HL-60 (cell line): Measurements from ENCODE around the gene TMEM63C.

Experiments
- DNase-seq, 2 experiments: peaks; one replicate each; pipeline ENCODE4 v3.0.0-alpha.2; 2010 to 2020; ENCODE audit warnings: low read depth in 1 of 2, low spot score in 1 of 2
- H3K27ac ChIP-seq: fragments of 250-450 bp; sonication (Bioruptor Pico); replicated peaks from 2 replicates; pipeline ENCODE4 v1.5.1; 2020; ENCODE audit warnings: mild to moderate bottlenecking, moderate library complexity
- H3K27me3 ChIP-seq: fragments of 250-450 bp; sonication (Bioruptor Pico); 2 replicates; pipeline ENCODE4 v1.5.1; 2021; ENCODE audit warnings: mild to moderate bottlenecking, moderate library complexity; ENCODE audit not compliant: insufficient read depth, poor library complexity, severe bottlenecking
- H3K4me3 ChIP-seq: replicated peaks from 2 replicates; pipeline ENCODE4 v1.5.1; 2011; ENCODE audit warnings: mild to moderate bottlenecking, control low read depth, low read length; ENCODE audit not compliant: insufficient read depth
- CTCF ChIP-seq: IDR thresholded peaks from one replicate; pipeline ENCODE4 v1.5.1; 2011; ENCODE audit warnings: low read length, control low read depth, inconsistent platforms; ENCODE audit not compliant: insufficient read depth
- GABPA ChIP-seq: IDR thresholded peaks from 2 replicates; pipeline ENCODE4 v1.6.1; 2012; ENCODE audit warnings: low read depth
- POLR2AphosphoS5 ChIP-seq: IDR thresholded peaks from 2 replicates; pipeline ENCODE4 v1.6.1; 2012; ENCODE audit warnings: low read depth
- REST ChIP-seq: IDR thresholded peaks from 2 replicates; pipeline ENCODE4 v1.6.1; 2012; ENCODE audit warnings: low read depth; ENCODE audit not compliant: insufficient replicate concordance
- SPI1 ChIP-seq: IDR thresholded peaks from 2 replicates; pipeline ENCODE4 v1.6.1; 2012; ENCODE audit warnings: low read depth, mild to moderate bottlenecking, borderline replicate concordance

The TMEM63C gene

GRCh38 chr14:77153802-77154201, 27.8 kb upstream of the TMEM63C start:
- H3K4me3 ChIP-seq = no peak overlapping the region
- no peak for DNase-seq
- no peak overlapping the region for H3K27ac ChIP-seq
- no peaks in the 10 kb centered on the region for H3K27me3 ChIP-seq
- TF ChIP-seq POLR2AphosphoS5 (no peak), SPI1 (no peak), CTCF (no peak), GABPA (no peak), REST (no peak)

- DNase-seq = no peak
- Histone ChIP-seq H3K27ac (no peak overlapping the region), H3K4me3 (no peak overlapping the region), H3K27me3 (no peaks in the 10 kb centered on the region)
- TF ChIP-seq CTCF = no peak
- no peak for TF ChIP-seq SPI1
- TF ChIP-seq POLR2AphosphoS5 = no peak
- TF ChIP-seq GABPA = no peak
- TF ChIP-seq REST = no peak
Measured at GRCh38 chr14:77154421-77154820, 27.2 kb upstream of the TMEM63C start.

GRCh38 chr14:77155083-77155482, 26.5 kb upstream of the TMEM63C start:
- no peak for DNase-seq
- Histone ChIP-seq H3K27ac (no peak overlapping the region), H3K4me3 (no peak overlapping the region), H3K27me3 (no peaks in the 10 kb centered on the region)
- TF ChIP-seq SPI1 = no peak
- TF ChIP-seq GABPA = no peak
- no peak for TF ChIP-seq REST
- no peak for TF ChIP-seq CTCF
- TF ChIP-seq POLR2AphosphoS5 = no peak
